HG03521 (cell line): ENCODE results near the gene TTC12.
"Not testable (repeated sequence)": the region's sequence is repeated elsewhere in the genome, so short reads cannot be mapped to it uniquely, and the experiment has no call there.

ENCODE experiments used
- ATAC-seq: cut with Tn5 transposase; IDR thresholded peaks from one replicate; pipeline ENCODE4 v1.9.1; 2021; ENCODE audit warnings: mild to moderate bottlenecking, moderate library complexity; ENCODE audit not compliant: unreplicated experiment

TTC12 gene

GRCh38 chr11:113286009-113286408 is 28.4 kb upstream of the TTC12 start:
- no peak for ATAC-seq

DNA sequence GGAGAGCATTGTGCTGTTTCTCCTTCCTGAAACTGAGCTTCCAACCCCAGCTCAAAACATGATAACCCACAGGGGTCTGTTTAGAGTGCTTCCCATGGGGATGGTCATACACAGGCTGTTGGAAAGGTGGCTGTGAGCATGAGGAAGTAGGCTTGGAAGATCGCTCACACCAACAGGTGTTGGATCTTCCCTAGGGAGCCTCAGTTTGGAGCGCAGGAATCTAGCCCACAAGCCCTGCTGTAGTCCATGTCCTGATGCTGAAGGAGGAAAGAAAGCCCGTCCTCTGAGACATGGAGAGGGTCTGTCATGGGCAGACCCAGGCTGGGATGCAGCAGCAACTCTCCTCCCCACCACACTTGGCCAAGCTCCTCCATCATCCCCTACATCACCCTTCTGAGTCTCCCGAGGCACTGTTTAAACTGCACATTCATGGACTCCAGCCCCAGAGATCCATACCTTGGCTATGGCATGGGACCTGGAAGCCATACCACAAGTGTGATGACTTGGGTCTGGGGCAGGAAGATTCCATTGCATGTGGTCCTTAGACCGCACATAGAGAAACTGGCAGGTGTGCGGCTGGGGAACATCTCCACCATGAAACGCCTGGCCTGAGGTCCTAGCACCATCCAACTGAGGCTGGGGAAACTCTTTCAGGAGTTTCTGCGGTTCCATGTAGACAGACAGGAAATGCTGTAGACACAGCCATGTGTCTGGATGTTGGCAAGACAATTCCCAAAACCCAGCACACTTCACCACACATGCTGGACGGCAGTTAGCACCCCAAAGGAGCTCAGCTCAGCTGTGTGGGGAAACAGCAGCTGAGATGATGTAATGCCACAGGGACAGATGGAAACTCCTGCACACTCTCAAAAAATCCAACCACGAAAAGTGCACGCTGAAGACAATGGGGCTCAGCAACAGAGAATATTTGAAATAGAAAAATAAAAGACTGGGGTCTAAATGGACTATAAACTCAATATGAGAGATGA is 27.6 kb upstream of the TTC12 start:
- ATAC-seq: no peak

DNA sequence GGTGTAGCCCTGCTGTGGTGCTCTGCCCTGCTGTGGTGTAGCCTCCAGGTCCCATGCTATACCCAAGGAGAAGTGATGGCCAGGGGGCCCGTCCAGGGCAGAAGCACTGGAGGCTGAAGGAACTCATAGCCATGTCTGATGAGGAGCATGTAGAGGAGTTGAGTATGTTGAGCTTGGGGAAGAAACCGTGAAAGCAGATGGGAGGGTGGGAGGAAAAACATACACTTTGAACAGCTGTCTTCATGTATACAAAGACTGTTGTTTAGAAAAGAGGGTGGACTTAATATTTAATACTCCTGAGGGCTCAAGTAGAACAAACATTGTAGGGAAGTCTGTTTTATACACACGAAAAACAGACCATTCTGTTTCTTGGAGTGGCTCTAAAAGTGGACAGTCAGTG is 26.6 kb upstream of the TTC12 start:
- ATAC-seq: no peak

- ATAC-seq: no peak
These were observed 26.0 kb upstream of the TTC12 start for GRCh38 chr11:113288286-113288863.

GRCh38 chr11:113289431-113290187 is 24.8 kb upstream of the TTC12 start:
- peak; percentile 85 for ATAC-seq

- ATAC-seq: no peak
These were observed 20.4 kb upstream of the TTC12 start for GRCh38 chr11:113293936-113294335.

GRCh38 chr11:113295993-113296392 is 18.4 kb upstream of the TTC12 start:
- no peak for ATAC-seq

DNA sequence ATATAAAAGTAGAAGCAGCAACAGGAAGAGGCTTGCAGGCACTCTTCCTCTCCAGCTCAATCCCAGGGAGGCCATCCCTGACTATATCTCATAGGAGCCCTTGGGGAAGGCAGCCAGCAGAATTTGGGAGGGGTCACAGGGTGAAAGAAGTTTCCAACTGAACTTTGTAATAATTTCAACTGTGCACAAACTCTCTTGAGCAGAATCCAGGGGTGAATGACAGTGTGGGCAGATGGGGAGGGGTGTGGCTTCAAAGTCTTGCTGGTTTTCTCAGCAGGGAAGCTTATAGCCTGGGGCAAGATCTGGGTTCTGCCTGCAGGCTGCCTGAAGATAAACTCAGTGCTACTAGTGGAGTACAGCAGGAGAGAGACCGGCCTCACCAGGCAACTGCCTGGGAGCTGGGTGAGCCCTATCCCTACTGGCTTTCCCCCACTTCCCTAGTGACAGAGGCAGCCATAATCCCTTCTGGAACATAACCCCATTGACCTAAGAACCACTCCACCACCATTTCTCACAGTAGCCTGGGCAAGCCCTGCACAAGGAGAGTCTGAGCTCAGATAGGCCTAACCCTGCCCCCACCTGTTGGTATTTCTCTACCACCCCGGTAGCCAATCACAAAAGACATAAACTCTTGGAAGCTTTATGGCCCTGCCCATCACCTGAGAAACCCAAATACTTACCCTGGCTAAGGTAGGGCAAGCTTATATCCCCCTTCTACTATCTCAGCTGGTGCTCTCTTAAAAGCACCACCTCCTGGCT is 17.8 kb upstream of the TTC12 start:
- ATAC-seq: no peak

DNA sequence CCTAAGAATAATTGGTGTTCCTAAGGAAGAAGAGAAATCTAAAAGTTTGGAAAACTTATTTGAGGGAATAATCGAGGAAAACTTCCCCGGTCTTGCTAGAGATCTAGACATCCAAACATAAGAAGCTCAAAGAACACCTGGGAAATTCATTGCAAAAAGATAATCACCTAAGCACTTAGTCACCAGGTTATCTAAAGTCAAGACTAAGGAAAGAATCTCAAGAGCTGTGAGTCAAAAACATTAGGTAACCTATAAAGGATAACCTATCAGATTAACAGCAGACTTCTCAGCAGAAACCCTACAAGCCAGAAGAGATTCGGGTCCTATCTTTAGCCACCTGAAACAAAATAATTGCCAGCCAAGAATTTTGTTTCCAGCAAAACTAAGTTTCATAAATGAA is 15.9 kb upstream of the TTC12 start:
- ATAC-seq: not testable (repeated sequence)

- no peak for ATAC-seq
These were observed 9.5 kb upstream of the TTC12 start for GRCh38 chr11:113304916-113305315.

DNA sequence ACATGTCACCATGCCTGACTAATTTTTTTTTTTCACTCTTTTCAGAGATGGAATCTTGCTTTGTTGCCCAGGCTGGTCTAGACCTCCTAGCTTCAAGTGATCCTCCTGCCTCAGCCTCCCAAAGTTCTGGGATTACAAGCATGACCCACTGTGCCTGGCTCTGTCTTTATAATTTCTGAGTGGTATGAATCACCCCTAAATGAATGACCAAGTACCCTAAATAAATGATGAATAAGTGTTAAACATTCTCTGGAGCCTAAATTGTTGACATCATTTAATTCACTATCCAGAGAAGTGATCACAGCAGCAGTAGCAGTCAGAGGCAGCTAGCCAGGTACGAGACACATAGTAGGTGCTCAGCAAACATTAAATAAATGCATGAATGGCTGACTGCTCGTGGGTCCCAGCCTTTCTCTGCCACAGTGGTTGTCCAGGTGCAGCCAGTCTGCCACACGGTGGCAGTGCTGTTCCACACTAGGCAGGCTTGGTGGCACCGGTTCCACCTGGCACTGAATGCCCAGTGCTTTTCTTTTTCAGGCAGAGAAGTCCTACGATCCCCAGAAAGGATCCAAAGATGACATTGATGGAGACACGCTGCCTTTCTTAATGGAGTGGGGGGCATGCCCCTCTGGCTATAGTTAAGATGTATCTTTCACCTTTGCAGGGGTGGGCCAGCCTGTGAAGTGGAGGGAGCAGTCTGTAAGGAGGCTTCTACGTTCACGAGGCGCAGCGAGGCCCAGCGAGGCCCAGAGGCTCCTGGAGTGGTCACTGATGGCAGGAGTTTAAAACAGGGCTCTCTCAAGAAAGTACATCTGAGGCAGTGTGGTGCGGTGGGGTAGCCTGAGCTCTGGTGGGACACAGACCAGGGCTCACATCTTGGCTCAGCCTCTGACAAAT is 8.7 kb upstream of the TTC12 start:
- peak; percentile 66 for ATAC-seq

- no peak for ATAC-seq
These were observed 5.8 kb upstream of the TTC12 start for GRCh38 chr11:113308601-113309000.

GRCh38 chr11:113311536-113311935 is 2.8 kb upstream of the TTC12 start:
- no peak for ATAC-seq

DNA sequence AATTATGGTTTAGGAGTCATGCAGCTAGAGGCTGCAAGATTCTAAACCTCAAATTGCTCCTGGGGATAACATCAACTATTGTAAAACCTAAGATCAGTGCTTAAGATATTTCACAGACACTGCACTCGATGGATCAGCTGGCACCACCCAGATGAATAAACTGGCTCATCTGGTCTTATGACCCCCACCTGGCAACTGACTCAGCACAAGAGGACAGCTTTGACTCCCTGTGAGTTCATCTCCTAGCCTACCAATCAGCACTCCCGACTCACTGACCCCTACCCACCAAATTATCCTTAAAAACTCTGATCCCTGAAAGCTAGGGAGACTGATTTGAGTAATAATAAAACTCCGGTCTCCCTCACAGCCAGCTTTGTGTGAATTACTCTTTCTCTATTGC is 782 bp upstream of the TTC12 start:
- no peak for ATAC-seq

DNA sequence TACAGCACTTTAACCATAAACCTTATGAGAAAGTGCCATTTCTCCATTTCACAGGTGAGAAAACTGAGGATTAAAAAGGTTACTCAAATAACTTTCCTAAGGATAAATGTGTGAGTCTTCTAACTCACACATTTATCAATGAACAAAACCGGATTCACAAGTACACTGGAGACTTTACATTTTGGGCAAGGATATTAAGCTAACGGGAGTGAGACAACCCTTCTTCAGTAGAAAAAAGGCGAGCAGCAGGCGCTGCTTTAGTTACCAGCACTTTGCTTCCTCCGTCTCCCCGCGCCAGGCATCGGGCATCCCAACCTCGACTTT is 356 bp upstream of the TTC12 start:
- no peak for ATAC-seq

GRCh38 chr11:113315811-113316210 is 1.4 kb downstream of the TTC12 start:
- no peak for ATAC-seq

GRCh38 chr11:113316256-113316655 is 1.9 kb downstream of the TTC12 start:
- no peak for ATAC-seq

GRCh38 chr11:113317339-113317738 is 3.0 kb downstream of the TTC12 start:
- no peak for ATAC-seq

GRCh38 chr11:113319085-113319484 is 4.7 kb downstream of the TTC12 start:
- no peak for ATAC-seq

- no peak for ATAC-seq
These were observed 7.8 kb downstream of the TTC12 start for GRCh38 chr11:113322158-113322557.
